GM13977 (cell line): ENCODE measurements around the gene NUP188.

ENCODE experiments used
- DNase-seq: peaks from one replicate; pipeline ENCODE4 v3.0.0; 2012; ENCODE audit warnings: low spot score
- CTCF ChIP-seq: IDR thresholded peaks from 2 replicates; pipeline ENCODE4 v1.5.1; 2012; ENCODE audit warnings: mild to moderate bottlenecking, control low read depth; ENCODE audit not compliant: insufficient read depth; ENCODE audit errors: extremely low read depth, missing control alignments
- in situ Hi-C: fragments of 300-500 bp; cut with MboI; formaldehyde crosslinking; loops from one replicate; pipeline ENCODE4 v1.12.0; 2022; ENCODE audit warnings: low sequenced_read_pairs, low pct_unique_long_range_greater_than_20kb, mixed read lengths, inconsistent platforms; ENCODE audit not compliant: unreplicated experiment

The NUP188 gene

GRCh38 chr9:128933731-128934130 lies 13.8 kb upstream of the NUP188 start:
- DNase-seq, result no peak
- no peak for TF ChIP-seq CTCF
- in situ Hi-C loops, result no loop called here

GRCh38 chr9:128936171-128936865 lies 11.2 kb upstream of the NUP188 start:
- no peak for TF ChIP-seq CTCF
- no peak for DNase-seq
- in situ Hi-C loops, result loop anchor here (5.0 kb wide), 1 partner anchor 69 kb away; no protein-coding TSS in a partner anchor

- in situ Hi-C loops, result loop anchor here (5.0 kb wide), 1 partner anchor 70 kb away; no protein-coding TSS in a partner anchor
- TF ChIP-seq CTCF, result no peak
- no peak for DNase-seq
Observed at GRCh38 chr9:128937310-128938165, 10.0 kb upstream of the NUP188 start.

GRCh38 chr9:128940271-128940921 lies 7.1 kb upstream of the NUP188 start:
- in situ Hi-C loops, result no loop called here
- no peak for TF ChIP-seq CTCF
- DNase-seq, result no peak

GRCh38 chr9:128940946-128941755 lies 6.3 kb upstream of the NUP188 start:
- DNase-seq, result no peak
- no peak for TF ChIP-seq CTCF
- in situ Hi-C loops, result no loop called here
